HG03342 (cell line): ENCODE results near the gene APIP.
A peak's percentile ranks its signal among the peaks of the same experiment; 100 is the strongest.
"Not testable (repeated sequence)": the region's sequence is repeated elsewhere in the genome, so short reads cannot be mapped to it uniquely, and the experiment has no call there.

Experiments used
- ATAC-seq: cut with Tn5 transposase; IDR thresholded peaks from one replicate; pipeline ENCODE4 v1.9.1; 2021; ENCODE audit warnings: mild to moderate bottlenecking, moderate library complexity; ENCODE audit not compliant: unreplicated experiment

Gene APIP

DNA sequence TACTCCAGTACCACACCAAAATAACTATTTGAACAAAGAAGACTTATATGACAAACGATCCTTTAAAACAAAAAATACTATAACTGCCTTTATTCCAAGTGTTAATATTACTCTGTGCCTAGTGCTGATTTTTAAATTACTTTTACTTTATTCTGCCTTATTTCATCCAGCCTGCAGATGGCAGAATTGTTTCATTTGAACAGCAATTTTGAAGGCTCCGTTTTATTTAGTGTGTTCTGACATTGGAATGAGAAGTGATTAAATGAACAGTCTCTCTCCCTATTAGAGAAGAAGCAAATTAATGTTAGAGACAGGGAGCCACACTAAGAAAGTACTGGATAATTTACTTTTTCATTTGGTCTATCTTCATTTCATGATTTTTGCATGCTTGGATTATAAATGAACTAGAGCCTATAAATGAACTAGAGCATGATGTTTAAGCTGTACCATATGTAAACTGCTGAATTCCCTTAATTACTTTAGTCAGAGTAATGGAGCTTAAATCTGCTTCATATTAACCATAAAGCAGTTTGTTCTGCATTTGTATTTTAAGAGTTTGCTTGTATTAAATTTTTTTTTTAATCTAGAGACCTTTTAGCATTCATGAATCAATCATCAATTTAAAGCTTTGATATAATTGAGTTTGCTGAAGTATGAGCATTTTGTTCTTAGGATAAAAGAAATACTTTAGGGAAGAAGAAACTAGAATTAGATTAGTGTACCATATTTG, 10.1 kb upstream of the APIP start:
- ATAC-seq = no peak

DNA sequence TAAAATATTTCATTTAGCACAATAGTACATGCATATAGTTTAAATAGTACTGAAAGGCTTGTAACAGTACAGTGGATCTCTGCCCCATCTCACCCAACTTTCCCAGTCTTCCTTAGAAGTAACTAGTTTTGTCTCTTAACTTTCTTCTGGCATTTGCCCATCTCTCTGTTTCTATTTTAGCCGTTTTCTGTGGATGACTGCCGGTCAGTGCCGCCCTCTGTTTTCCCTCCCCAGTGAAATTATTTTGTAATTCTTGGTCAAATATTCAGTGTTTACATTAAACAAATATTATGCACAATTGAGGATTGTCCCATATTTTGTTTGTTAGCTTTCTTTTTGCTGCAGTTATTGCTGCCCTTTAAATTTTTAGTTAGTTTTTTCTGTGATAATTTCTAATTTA, 8.5 kb upstream of the APIP start:
- ATAC-seq = no peak

DNA sequence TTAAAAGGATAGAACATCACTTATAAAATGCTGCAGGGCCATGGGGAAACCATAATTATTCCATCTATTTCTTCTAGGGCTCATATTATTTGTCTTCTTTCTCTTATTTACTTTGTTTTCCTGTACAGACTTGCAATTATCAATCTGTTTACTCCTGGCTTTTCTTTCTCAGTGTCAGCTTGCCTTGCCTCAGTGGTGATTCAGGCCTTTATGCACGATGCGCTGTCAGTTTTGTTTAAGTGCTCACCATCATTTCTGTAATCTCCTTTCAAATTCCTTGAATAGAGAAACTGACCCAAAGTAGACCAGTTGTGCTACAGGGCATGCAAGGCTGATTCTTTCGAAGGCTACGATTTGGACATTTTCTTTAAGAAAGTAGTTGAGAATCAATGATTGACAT, 5.0 kb upstream of the APIP start:
- ATAC-seq = no peak

DNA sequence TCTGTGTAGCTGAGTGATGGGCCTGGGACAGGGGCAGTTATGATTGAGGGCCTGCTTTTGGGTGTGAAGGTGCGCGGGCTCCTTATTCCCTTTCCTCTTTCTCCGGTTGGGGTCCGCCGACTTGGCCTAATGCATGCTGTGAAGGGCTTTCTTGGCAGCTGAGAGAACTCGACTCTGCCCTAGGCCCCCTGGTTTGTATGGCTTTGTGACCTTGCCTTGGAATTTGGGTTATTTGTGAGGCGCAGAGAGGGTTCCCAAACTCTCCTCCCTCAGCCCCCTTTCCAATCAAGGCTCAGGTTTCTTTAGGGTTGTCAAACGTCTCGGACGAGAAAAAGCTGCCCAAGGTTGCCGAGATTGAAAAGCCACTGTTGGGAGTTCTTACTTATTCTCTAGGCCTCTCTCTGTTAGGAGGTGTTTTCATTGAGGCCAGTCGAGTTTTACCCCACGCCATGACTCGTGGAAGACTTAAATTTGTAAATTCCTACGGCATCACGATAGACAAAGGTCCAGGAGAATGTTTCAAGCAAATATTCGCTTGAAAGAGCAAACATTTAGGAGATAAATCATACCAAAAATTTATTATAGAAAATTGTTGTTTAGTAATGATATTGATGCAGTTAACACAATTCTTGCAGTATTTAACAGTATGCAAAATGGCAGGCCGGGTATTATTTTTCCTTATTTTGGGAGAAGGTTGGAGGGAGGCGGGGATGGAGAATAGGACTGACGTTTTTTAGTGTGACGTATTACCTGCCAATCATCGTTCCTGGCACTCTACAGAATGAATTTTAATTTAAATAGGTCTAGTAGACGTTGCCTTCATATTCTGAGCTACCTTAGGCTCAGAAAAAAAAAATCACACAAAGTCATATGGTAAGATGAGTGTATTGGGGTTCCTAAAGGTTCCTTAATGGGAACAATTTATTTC, 928 bp upstream of the APIP start:
- ATAC-seq = no peak

DNA sequence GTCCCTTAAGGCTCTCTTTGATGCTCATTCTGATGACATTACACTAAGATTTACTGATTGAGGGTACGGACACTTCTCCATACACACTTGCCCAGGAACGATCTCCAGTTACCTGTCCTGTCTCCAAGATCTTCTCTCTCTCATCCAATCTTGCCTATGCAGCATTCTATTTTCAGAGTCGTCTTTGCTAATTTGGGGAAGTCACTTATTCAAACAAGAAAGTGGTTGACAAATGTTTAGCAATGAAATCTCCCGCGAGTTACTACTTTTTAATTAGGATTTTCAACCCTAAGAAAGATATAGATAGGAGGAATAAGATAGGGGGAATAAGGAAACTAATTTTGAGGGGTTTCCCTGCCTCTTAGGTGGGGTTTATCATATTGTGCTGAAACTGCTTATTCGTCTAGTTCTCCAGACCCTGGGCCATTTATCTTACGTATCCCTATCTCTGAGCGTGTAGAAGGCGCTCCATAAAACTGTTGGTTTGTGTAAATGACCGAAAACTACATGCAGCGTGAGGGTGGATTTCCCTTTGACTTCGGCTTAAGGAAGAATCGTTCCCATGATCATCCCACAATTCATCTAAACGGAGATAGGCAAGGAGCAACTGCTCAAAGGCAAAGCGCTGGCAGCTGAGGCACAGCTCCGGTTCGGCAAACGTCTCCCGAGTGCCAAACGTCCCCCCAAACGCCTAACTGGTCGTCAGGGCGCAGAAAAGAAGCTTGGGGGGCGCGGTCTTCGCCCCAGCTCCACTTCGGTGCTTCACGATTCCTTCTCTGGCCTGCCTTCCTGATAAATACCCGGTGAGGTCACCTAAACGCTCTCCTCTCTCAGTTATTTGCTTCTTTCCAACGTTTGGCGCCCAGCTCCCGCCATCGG, 804 bp downstream of the APIP start:
- no peak for ATAC-seq

DNA sequence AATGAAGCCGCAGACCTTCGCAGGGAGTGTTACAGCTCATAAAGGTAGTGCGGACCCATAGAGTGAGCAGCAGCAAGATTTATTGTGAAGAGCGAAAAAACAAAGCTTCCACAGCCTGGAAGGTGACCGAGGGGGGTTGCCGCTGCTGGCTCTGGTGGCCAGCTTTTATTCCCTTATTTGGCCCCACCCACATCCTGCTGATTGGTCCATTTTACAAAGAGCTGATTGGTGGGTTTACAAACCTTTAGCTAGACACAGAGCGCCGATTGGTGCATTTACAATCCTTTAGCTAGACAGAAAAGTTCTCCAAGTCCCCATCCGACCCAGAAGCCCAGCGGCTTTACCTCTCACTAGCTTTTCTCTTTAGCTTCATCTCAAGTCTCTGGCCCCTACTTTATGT, 2.6 kb downstream of the APIP start:
- not testable (repeated sequence) for ATAC-seq

DNA sequence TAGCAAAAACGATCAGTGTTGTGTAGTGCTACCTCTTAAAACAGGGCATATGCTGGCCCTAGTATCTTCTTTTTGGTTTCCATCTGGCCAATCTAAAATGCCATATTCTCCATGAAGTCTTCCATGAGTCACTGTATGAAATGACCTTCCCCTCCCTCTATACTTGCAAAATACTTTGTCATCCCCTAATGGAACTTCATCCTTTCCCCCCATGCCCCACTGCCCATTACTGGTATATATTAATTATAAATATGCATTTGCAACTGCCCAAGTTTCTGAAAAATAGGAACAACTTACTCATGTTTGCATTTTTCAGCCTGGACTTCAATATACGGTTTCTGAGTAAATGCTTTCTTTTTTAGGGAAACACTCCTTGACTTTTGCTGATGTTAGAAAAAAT, 4.5 kb downstream of the APIP start:
- no peak for ATAC-seq

DNA sequence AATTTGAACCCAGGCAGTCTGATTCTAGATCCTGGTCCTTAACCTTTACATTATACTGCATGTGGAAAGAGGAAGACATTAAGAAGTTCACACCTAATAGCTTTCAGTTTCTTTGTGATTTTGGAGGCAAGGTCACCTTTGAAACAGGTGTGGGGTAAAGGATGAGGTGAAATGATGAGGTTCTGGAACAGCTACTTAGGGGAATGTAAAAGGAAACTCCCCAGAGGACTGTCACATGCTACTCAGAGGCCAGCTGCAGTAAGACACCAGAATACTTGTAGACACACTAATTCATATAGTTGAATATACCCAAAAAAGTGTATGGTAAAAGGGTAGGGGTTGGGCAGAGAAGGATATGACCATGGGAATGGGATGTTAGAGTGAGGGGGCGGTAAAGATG, 5.4 kb downstream of the APIP start:
- ATAC-seq = peak; percentile 55

DNA sequence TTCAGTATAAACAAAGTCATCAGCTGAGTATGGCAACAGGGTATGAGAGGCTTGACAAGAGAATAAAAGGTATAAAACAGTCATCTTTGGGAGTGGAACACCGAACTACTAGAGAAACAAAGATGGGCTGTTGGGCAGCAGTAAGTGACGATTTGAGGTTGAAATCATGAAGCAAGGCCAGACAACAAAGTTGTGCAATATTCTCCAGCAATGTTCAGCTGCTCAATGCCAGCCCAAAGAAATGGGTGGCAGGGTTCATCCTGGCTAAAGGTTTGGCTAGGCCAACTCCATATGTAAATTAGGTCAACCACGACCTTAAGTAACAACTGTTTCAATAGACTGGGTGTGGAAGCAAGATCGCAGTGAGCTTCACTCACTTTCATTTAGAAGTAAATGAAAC, 6.2 kb downstream of the APIP start:
- no peak for ATAC-seq

DNA sequence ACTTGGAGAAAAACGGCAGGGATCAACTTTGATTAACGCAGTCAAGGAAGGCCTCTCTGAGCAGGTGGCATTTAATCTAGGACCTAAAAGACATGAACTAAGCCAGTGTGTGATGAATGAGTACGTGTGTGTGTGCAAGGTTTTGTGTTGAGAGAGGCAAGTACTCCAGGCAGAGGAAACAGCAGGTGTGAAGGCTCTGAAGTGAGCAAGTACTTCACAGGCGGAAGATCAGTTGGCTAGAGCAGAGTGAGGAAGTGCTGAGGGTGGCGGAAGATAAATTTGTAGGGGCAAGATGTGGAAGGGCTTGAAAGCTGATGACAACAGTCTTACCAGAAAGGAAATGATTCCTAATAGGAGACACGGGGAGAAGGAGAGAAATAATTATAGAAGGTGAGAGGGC, 6.8 kb downstream of the APIP start:
- ATAC-seq = no peak

DNA sequence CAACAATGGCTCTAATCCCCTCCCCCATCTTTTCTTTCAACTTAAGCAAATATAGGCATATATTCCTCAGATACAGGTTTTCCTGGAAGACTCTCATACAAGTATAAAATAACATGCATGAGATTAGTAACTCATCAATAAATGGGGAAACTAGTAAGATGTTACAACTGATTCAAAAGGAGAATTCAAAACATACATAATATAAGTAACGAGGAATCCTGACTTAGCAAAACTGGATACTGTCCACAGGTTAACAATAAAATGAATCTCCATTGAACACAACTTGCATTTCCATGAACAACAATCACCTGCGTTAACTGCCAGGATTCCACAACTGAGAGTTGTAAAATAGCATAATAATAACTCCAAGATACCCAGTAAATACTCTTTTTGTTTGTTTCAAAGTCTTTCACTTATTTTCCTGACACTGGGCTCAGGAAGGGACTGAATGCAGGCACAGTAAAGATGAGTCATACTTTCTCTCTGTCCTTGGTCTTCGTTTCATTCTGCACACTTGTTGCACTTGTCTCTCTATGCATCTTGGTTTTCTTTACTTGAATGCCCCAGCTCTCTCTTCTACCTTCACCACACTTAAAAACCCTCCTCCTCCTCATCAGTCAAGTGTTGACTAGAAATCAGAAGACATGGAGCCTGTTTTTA, 8.1 kb downstream of the APIP start:
- no peak for ATAC-seq

DNA sequence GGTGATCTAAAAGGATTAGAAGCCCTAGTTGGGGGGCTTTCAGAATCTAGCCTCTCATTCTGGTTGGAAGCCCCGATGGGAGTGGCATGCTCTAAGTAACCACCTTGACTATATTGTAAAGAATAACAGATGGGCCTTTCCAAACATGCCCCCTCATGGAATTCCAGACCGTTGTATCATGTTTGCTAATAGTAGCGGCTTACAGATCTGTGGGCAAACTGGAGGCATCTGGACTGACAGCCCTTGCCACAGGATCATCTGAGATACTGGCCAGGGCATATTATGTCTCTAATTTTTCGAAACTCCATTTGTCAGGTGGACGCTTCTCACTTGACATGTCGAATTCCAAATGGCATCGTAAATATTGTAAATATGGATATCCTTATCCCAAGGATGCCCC, 10.5 kb downstream of the APIP start:
- ATAC-seq = no peak

DNA sequence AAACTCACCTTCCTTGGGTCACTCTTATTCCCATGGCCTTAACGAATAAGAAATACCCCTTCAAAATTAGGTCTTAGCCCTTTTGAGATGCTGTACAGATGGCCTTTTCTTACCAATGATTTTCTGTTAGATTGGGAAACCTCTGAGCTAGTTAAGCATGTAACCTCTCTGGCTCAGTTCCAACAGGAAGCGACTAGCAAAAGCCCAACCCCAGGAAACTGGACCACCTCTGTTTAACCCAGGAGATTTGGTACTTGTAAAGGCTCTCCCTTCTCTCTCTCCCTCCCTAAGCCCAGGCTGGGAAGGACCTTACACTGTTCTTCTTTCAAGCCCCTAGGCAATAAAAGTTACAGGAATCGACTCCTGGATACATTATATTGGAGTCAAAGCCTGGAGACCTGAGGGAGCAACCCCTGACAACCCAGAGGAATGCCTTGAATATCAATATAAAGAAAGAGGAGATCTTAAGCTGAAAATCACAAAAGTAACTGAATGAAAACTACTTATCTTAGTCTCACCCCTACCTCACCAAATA, 11.7 kb downstream of the APIP start:
- no peak for ATAC-seq

DNA sequence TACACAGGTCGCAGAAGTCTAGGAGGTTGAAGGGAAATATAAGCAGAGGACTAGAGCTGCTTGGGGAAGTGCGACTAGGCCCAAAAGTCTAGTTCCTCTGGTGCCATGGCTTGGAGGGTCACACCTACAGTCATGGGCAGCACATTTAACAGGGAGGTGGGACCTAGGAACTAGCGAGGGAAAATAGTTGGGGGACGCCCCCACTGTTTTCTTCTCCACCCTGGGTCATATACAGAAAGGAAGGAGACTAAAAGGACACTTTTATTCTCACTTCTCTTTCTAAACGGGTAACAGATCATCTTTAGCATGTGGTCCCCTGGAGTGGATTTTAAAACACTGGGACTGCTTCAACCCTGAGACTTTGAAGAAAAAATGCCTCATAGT, 16.6 kb downstream of the APIP start:
- no peak for ATAC-seq

DNA sequence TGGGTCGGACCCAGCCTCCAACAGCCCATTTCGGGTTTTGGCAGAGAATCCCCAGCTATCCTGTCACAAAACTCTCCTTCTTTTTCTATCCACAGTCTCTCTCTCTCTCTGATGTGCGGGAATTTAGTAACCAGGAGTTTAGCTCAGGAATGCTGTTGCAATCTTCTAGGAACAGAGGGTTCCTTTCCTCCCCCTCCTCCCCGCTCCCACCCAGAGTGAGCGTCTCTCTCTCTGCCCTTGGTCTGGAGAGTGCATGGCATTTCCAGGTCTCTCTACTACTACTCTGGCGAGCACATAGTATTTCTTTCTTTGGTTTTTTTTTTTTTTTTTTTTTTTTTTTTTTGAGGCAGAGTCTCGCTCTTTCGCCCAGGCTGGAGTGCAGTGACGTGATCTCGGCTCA, 17.7 kb downstream of the APIP start:
- ATAC-seq = no peak

DNA sequence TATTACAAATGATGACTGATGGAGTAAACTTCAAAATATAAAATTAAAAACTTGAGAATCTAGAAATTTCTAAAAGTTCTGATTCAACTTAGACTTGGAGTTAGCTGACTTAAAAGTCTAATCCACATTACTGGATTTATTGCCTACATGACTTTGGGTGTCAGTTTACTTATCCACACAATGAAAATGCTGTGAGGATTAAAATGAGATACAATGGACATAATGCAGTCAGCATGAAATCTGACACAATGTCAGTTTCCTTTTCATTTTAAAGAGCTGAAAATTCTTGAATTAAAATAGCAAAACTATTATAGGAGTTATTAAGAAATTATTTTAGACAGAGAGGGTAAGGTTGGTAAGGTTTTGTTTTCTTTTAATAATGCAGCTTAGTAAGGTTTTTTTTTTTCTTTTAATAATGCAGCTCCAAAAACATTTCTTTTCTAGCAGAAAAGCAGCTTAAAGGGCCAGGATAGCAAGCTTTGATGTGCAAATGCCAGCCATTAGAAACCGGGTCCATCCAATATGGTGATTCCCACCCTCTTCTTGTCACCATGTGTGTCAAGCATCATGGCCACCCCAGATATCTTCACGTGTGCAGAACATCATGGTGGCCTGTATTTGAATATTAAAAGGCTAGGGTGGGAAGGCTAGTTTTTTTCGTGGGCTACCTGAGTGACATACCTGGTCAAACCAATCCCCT, 18.9 kb downstream of the APIP start:
- no peak for ATAC-seq

DNA sequence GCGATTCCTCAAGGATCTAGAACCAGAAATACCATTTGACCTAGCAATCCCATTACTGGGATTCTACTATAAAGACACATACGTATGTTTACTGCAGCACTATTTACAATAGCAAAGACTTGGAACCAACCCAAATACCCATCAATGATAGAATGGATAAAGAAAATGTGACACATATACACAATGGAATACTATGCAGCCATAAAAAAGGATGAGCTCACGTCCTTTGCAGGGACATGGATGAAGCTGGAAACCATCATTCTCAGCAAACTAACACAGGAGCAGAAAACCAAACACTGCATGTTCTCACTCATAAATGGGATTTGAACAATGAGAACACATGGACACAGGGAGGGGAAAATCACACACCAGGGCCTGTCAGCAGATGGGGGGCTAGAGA, 20.0 kb downstream of the APIP start:
- ATAC-seq = not testable (repeated sequence)

DNA sequence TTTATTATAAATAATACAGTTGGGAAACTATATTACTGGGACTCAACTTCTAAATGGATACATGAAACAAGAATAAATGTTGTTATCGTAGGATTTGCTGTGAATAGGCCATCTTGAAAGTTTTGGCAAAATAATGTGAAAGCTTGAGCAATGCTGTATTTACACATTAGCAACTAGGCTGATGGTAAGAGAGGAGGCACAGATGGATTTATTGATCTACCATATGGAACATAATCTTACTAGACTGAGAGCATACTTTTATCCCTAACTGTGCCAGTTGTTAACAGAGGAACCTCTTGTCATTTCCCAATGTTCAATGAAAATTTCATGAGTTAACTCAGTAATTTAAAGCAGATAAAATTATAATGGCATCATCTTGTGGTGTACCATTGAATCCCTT, 22.8 kb downstream of the APIP start:
- no peak for ATAC-seq

DNA sequence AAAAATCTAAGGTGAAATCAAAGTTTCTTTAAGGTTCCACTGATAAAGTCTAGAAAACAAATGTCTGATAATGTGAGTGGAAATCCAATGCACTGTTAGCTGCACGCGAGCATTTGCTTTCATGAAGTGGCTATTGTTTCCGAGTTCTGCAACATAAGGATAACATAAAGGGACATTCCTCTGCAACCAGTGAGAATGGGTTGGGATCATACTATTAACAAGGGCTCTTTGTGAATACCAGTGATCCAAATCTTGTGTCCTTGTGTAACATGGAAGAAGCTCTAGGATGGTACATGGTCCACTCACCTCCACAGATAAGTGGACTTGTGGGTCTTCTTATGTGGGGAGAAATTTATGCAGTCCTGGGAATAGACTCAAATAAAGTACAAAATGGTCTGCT, 24.6 kb downstream of the APIP start:
- ATAC-seq = no peak

DNA sequence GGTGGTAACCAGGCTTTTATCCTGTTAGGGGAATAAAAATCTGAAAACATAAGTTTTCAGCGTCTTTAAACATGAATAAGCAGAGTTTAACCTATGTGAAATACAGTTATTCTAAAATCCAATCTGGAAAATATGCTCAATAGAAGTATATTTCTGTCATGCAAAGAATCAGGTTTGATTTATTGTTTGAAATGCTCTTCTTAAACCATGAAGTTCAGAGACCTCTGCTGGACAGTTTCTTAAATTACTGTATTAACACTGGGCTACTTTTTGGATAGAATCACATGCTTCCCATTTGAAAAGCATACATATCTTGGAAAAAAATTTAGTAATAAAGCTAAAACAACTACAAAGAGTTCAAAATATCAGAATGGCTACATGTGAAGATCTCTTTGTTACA, 25.4 kb downstream of the APIP start:
- ATAC-seq = no peak
